ENCODE results near the gene DNLZ.

DNA sequence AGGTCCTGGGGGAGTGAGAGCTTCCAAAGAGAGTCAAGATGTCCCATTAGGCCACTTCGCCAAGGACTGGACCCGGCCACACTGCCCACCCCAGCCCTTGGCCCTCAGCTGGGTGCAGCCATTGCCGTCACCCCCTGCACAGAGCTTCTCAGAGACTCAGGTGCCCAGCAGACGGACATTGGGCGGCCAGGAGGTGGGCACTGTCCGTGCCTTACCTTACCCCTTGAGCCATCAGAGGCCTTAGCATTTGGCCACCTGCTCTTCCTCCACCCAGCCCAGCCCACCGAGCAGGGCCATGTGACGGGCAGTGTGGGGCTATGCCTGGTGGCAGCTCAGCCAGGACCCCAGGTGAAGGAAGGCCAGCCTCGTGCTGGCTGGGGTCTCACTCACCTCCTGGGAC lies 3.3 kb upstream of the DNLZ start:
- TF ChIP-seq, protein P1, sequence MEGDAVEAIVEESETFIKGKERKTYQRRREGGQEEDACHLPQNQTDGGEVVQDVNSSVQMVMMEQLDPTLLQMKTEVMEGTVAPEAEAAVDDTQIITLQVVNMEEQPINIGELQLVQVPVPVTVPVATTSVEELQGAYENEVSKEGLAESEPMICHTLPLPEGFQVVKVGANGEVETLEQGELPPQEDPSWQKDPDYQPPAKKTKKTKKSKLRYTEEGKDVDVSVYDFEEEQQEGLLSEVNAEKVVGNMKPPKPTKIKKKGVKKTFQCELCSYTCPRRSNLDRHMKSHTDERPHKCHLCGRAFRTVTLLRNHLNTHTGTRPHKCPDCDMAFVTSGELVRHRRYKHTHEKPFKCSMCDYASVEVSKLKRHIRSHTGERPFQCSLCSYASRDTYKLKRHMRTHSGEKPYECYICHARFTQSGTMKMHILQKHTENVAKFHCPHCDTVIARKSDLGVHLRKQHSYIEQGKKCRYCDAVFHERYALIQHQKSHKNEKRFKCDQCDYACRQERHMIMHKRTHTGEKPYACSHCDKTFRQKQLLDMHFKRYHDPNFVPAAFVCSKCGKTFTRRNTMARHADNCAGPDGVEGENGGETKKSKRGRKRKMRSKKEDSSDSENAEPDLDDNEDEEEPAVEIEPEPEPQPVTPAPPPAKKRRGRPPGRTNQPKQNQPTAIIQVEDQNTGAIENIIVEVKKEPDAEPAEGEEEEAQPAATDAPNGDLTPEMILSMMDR (IDR thresholded peaks at IDR 0.05), result no peak
- no peak for TF ChIP-seq POLR2A (IDR thresholded peaks at IDR 0.05)
- no peak for TF ChIP-seq POLR2AphosphoS5 (IDR thresholded peaks at IDR 0.05)
